Mammary epithelial cell (primary cell): Measurements from ENCODE around the gene DGKZ.

ENCODE experiments used
- EZH2 ChIP-seq: IDR thresholded peaks from 2 replicates; pipeline ENCODE4 v1.6.1; 2012; ENCODE audit warnings: low read length, inconsistent platforms, borderline replicate concordance
- TF ChIP-seq, protein P1 (sequence below), 2 donors: IDR thresholded peaks in 1 of 2; conservative IDR thresholded peaks in 1 of 2; 2 replicates each; pipeline ENCODE4 v1.5.1; 2011 to 2012; ENCODE audit warnings: inconsistent platforms in 2 of 2, low read length in 2 of 2, mild to moderate bottlenecking in 2 of 2, control low read depth in 1 of 2, low read depth in 1 of 2; ENCODE audit not compliant: insufficient read depth in 1 of 2; ENCODE audit errors: extremely low read depth in 1 of 2

DNA sequence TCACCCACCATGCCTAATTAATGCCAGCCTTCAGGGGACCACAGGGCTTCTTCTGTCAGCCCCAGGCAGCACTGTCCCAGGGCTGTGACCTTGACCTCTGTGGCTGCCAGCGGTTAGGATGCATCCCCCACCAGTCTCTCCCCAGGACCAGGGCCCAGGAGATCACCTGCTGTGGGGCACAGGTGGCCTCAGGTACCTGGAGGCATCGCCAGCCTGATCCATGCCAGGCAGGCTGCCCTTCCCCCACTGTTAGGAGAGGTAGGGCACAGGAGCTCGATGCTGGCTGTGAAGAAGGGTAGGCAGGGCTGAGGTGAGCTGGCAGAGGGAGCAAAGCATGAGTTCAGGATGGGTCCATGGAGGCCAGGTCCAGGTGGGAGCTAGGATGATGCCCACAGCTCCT lies 17.5 kb downstream of the DGKZ start:
- TF ChIP-seq, protein P1, sequence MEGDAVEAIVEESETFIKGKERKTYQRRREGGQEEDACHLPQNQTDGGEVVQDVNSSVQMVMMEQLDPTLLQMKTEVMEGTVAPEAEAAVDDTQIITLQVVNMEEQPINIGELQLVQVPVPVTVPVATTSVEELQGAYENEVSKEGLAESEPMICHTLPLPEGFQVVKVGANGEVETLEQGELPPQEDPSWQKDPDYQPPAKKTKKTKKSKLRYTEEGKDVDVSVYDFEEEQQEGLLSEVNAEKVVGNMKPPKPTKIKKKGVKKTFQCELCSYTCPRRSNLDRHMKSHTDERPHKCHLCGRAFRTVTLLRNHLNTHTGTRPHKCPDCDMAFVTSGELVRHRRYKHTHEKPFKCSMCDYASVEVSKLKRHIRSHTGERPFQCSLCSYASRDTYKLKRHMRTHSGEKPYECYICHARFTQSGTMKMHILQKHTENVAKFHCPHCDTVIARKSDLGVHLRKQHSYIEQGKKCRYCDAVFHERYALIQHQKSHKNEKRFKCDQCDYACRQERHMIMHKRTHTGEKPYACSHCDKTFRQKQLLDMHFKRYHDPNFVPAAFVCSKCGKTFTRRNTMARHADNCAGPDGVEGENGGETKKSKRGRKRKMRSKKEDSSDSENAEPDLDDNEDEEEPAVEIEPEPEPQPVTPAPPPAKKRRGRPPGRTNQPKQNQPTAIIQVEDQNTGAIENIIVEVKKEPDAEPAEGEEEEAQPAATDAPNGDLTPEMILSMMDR (conservative IDR thresholded peaks at IDR 0.05 in 1 of 2, IDR thresholded peaks at IDR 0.05 in 1 of 2; ENCODE audit: extremely low read depth in 1 of 2, insufficient read depth in 1 of 2, low read depth in 1 of 2, low read length in 2 of 2): no peak
- TF ChIP-seq EZH2: no peak
